GM20431 (cell line): Measurements from ENCODE around the gene KRT24.
"Not testable (repeated sequence)": the region's sequence is repeated elsewhere in the genome, so short reads cannot be mapped to it uniquely, and the experiment has no call there.

ENCODE experiments used
- in situ Hi-C: fragments of 300-500 bp; cut with MseI, MboI; formaldehyde crosslinking; loops from one replicate; pipeline ENCODE4 v1.15.0; 2020; ENCODE audit warnings: low sequenced_read_pairs; ENCODE audit not compliant: unreplicated experiment

KRT24 gene

GRCh38 chr17:40703652-40704051 lies at the start of gene KRT24:
Gene KRT24, minus strand, starts transcription at chr17:40703752. Its CDS starts 59 bp downstream, at chr17:40703693.
- in situ Hi-C loops, result no loop called here

GRCh38 chr17:40751065-40751464 lies 47.5 kb upstream of the KRT24 start:
- in situ Hi-C loops, result no loop called here

GRCh38 chr17:40750391-40750790 lies 46.8 kb upstream of the KRT24 start:
- in situ Hi-C loops, result no loop called here

GRCh38 chr17:40748666-40749065 lies 45.1 kb upstream of the KRT24 start:
- in situ Hi-C loops, result not testable (repeated sequence)

- in situ Hi-C loops, result no loop called here
These were observed 35.0 kb upstream of the KRT24 start for GRCh38 chr17:40738553-40738952.

- in situ Hi-C loops, result no loop called here
These were observed 31.5 kb upstream of the KRT24 start for GRCh38 chr17:40735016-40735415.

GRCh38 chr17:40734018-40734417 lies 30.5 kb upstream of the KRT24 start:
- in situ Hi-C loops, result no loop called here

- in situ Hi-C loops, result no loop called here
These were observed 27.4 kb upstream of the KRT24 start for GRCh38 chr17:40730970-40731369.

GRCh38 chr17:40727447-40728231 lies 24.1 kb upstream of the KRT24 start:
- in situ Hi-C loops, result no loop called here

GRCh38 chr17:40726919-40727318 lies 23.4 kb upstream of the KRT24 start:
- in situ Hi-C loops, result no loop called here

GRCh38 chr17:40724656-40725055 lies 21.1 kb upstream of the KRT24 start:
- in situ Hi-C loops, result no loop called here

- in situ Hi-C loops, result no loop called here
These were observed 18.7 kb upstream of the KRT24 start for GRCh38 chr17:40722241-40722640.

GRCh38 chr17:40720899-40721298 lies 17.3 kb upstream of the KRT24 start:
- in situ Hi-C loops, result no loop called here

GRCh38 chr17:40718930-40719329 lies 15.4 kb upstream of the KRT24 start:
- in situ Hi-C loops, result no loop called here

- in situ Hi-C loops, result no loop called here
These were observed 14.2 kb upstream of the KRT24 start for GRCh38 chr17:40717776-40718175.

- in situ Hi-C loops, result no loop called here
These were observed 10.9 kb upstream of the KRT24 start for GRCh38 chr17:40714473-40714872.

GRCh38 chr17:40707745-40708144 lies 4.2 kb upstream of the KRT24 start:
- in situ Hi-C loops, result no loop called here

- in situ Hi-C loops, result no loop called here
These were observed 2.0 kb upstream of the KRT24 start for GRCh38 chr17:40705584-40705983.

- in situ Hi-C loops, result no loop called here
These were observed 1.3 kb downstream of the KRT24 start for GRCh38 chr17:40702271-40702670.

GRCh38 chr17:40699853-40700252 lies 3.7 kb downstream of the KRT24 start:
- in situ Hi-C loops, result no loop called here

GRCh38 chr17:40699371-40699770 lies 4.2 kb downstream of the KRT24 start:
- in situ Hi-C loops, result no loop called here

GRCh38 chr17:40697297-40697696 lies 6.3 kb downstream of the KRT24 start:
- in situ Hi-C loops, result no loop called here
